Left renal pelvis (tissue), 4 donors: Measurements from ENCODE around the gene FIGNL2. TPM values are rescaled to one million over a fixed set of nuclear protein-coding genes. Genes with fewer than 3 reads are reported as not detected.
"Not testable (repeated sequence)": the region's sequence is repeated elsewhere in the genome, so short reads cannot be mapped to it uniquely, and the experiment has no call there.

ENCODE experiments used
- DNase-seq, 4 donors: peaks; one replicate each; pipeline ENCODE4 v3.0.0-alpha.2; 2013; ENCODE audit warnings: low read depth in 4 of 4, low spot score in 3 of 4
- polyA plus RNA-seq, 4 donors: library from polyadenylated mRNA; unstranded; fragments of 120-200 nt; gene quantifications; one replicate each; pipeline ENCODE4 v1.2.1, GENCODE V29; 2013; ENCODE audit not compliant: insufficient read length in 4 of 4

The FIGNL2 gene
- 1 to 10 TPM; 2.8 to 5.5 (median 3.9) TPM for polyA plus RNA-seq

- no peak for DNase-seq
Measured at GRCh38 chr12:51848326-51848727, at the start of gene FIGNL2. Gene FIGNL2 (minus strand): TSS chr12:51848718. CDS start chr12:51822413, 26,305 bp downstream.

- no peak for DNase-seq
Measured at GRCh38 chr12:51897181-51897580, 48.7 kb upstream of the FIGNL2 start.

- DNase-seq, result no peak
Measured at GRCh38 chr12:51896236-51896635, 47.7 kb upstream of the FIGNL2 start.

- DNase-seq, result no peak
Measured at GRCh38 chr12:51895378-51896135, 47.0 kb upstream of the FIGNL2 start.

GRCh38 chr12:51893786-51894185 lies 45.3 kb upstream of the FIGNL2 start:
- DNase-seq, result no peak

- no peak for DNase-seq
Measured at GRCh38 chr12:51891843-51892242, 43.3 kb upstream of the FIGNL2 start.

- DNase-seq, result no peak
Measured at GRCh38 chr12:51890511-51891171, 42.1 kb upstream of the FIGNL2 start.

- no peak for DNase-seq
Measured at GRCh38 chr12:51890133-51890464, 41.6 kb upstream of the FIGNL2 start.

- DNase-seq, result no peak
Measured at GRCh38 chr12:51889216-51890132, 41.0 kb upstream of the FIGNL2 start.

- DNase-seq, result no peak
Measured at GRCh38 chr12:51888316-51889215, 40.0 kb upstream of the FIGNL2 start.

- no peak for DNase-seq
Measured at GRCh38 chr12:51887476-51888315, 39.2 kb upstream of the FIGNL2 start, which contains the start of gene ANKRD33. Gene ANKRD33 (plus strand): TSS chr12:51888103. CDS start chr12:51888187, 84 bp downstream.

- no peak for DNase-seq
Measured at GRCh38 chr12:51886021-51886710, 37.6 kb upstream of the FIGNL2 start.

GRCh38 chr12:51885294-51886020 lies 36.9 kb upstream of the FIGNL2 start:
- DNase-seq, result not testable (repeated sequence)

- DNase-seq, result no peak
Measured at GRCh38 chr12:51884676-51885229, 36.2 kb upstream of the FIGNL2 start.

GRCh38 chr12:51883998-51884675 lies 35.6 kb upstream of the FIGNL2 start:
- no peak for DNase-seq

- no peak for DNase-seq
Measured at GRCh38 chr12:51883295-51883694, 34.8 kb upstream of the FIGNL2 start.

GRCh38 chr12:51879102-51879501 lies 30.6 kb upstream of the FIGNL2 start:
- DNase-seq, result no peak
